ENCODE data around the gene SLC41A3. TPM values are rescaled to one million over a fixed set of nuclear protein-coding genes. Genes with fewer than 3 reads are reported as not detected.

Gene SLC41A3
- total RNA-seq, 1 donor from 2014 or later, result 31.6 TPM

- Histone ChIP-seq H3K4me3 (ENCODE audit: insufficient read depth, low read depth, low read length) (no peak overlapping the region), H3K79me2 (ENCODE audit: insufficient read depth, low read length) (no peaks in the 10 kb centered on the region), H3K4me2 (ENCODE audit: low read length) (no peak overlapping the region), H3K27ac (ENCODE audit: low read depth, low read length) (no peak overlapping the region), H3K9me3 (ENCODE audit: insufficient read depth, low read depth, low read length) (no peaks in the 10 kb centered on the region), H3K27me3 (ENCODE audit: insufficient read depth, low read length) (no peaks in the 10 kb centered on the region), H3K9ac (ENCODE audit: low read length) (no peak overlapping the region), H2AFZ (ENCODE audit: low read depth, low read length) (no peak overlapping the region), H4K20me1 (ENCODE audit: insufficient read depth, low read length) (no peaks in the 10 kb centered on the region), H3K4me1 (ENCODE audit: insufficient read depth, low read length) (no peaks in the 10 kb centered on the region), H3K36me3 (ENCODE audit: insufficient read depth, low read length) (no peaks in the 10 kb centered on the region)
- FAIRE-seq (no peak), DNase-seq (ENCODE audit: low read depth) (no peak)
- H3K9me3 Mint-ChIP-seq (ENCODE audit: unreplicated experiment), result peaks cover 7% of the 10 kb centered on the region
- H3K4me3 Mint-ChIP-seq (ENCODE audit: unreplicated experiment), result no peak overlapping the region
- no peak overlapping the region for H3K27ac Mint-ChIP-seq (ENCODE audit: unreplicated experiment)
- peaks cover 8% of the 10 kb centered on the region for H3K4me1 Mint-ChIP-seq (ENCODE audit: low read depth, unreplicated experiment)
- no peaks in the 10 kb centered on the region for H3K36me3 Mint-ChIP-seq (ENCODE audit: low read depth, unreplicated experiment)
- no peak for TF ChIP-seq EZH2 (IDR thresholded peaks at IDR 0.05; ENCODE audit: insufficient read depth, low read length)
- no peak for TF ChIP-seq CTCF (IDR thresholded peaks at IDR 0.05; ENCODE audit: insufficient read depth, low read depth, low read length)
- peaks cover 7% of the 10 kb centered on the region for H3K27me3 Mint-ChIP-seq (ENCODE audit: low read depth, unreplicated experiment)
These were observed 20.2 kb upstream of the SLC41A3 start for GRCh38 chr3:126104028-126104635.

GRCh38 chr3:126103121-126104027 lies 19.4 kb upstream of the SLC41A3 start:
- no peaks in the 10 kb centered on the region for H3K36me3 ChIP-seq (ENCODE audit: insufficient read depth, low read length)
- DNase-seq (ENCODE audit: low read depth) (no peak), FAIRE-seq (no peak)
- no peak overlapping the region for H2AFZ ChIP-seq (ENCODE audit: low read depth, low read length)
- peaks cover 8% of the 10 kb centered on the region for H3K4me1 Mint-ChIP-seq (ENCODE audit: low read depth, unreplicated experiment)
- TF ChIP-seq CTCF (IDR thresholded peaks at IDR 0.05; ENCODE audit: insufficient read depth, low read depth, low read length) (no peak), EZH2 (IDR thresholded peaks at IDR 0.05; ENCODE audit: insufficient read depth, low read length) (no peak)
- H3K79me2 ChIP-seq (ENCODE audit: insufficient read depth, low read length), result no peaks in the 10 kb centered on the region
- H3K4me2 ChIP-seq (ENCODE audit: low read length), result no peak overlapping the region
- H3K27me3 Mint-ChIP-seq (ENCODE audit: low read depth, unreplicated experiment), result peaks cover 5% of the 10 kb centered on the region
- no peak overlapping the region for H3K4me3 Mint-ChIP-seq (ENCODE audit: unreplicated experiment)
- H3K4me3 ChIP-seq (ENCODE audit: insufficient read depth, low read depth, low read length), result no peak overlapping the region
- H3K27ac ChIP-seq (ENCODE audit: low read depth, low read length), result no peak overlapping the region
- H3K9me3 Mint-ChIP-seq (ENCODE audit: unreplicated experiment), result peaks cover 7% of the 10 kb centered on the region
- H4K20me1 ChIP-seq (ENCODE audit: insufficient read depth, low read length), result no peaks in the 10 kb centered on the region
- no peak overlapping the region for H3K27ac Mint-ChIP-seq (ENCODE audit: unreplicated experiment)
- H3K36me3 Mint-ChIP-seq (ENCODE audit: low read depth, unreplicated experiment), result no peaks in the 10 kb centered on the region
- no peaks in the 10 kb centered on the region for H3K9me3 ChIP-seq (ENCODE audit: insufficient read depth, low read depth, low read length)
- H3K4me1 ChIP-seq (ENCODE audit: insufficient read depth, low read length), result no peaks in the 10 kb centered on the region
- no peaks in the 10 kb centered on the region for H3K27me3 ChIP-seq (ENCODE audit: insufficient read depth, low read length)
- no peak overlapping the region for H3K9ac ChIP-seq (ENCODE audit: low read length)
